Stomach (tissue), 9 donors: Measurements from ENCODE around the gene ADGRF3. TPM values are rescaled to one million over a fixed set of nuclear protein-coding genes. Genes with fewer than 3 reads are reported as not detected.
A peak's percentile ranks its signal among the peaks of the same experiment; 100 is the strongest.

Experiments
- DNase-seq, 2 donors: peaks; one replicate each; pipeline versions ENCODE4 v3.0.0 to v3.0.0-alpha.2; 2013 to 2019
- H3K27ac ChIP-seq, 5 donors: fragments of 200-600 bp in 4 of 5; sonication (generic) in 4 of 5; one replicate each; pipeline ENCODE4 v1.5.1; 2013 to 2019; ENCODE audit warnings: mild to moderate bottlenecking in 1 of 5, moderate library complexity in 1 of 5
- H3K27me3 ChIP-seq, 3 donors: fragments of 200-600 bp; sonication (generic); one replicate each; pipeline ENCODE4 v1.5.1; 2017 to 2019; ENCODE audit warnings: mixed run types in 1 of 3
- H3K36me3 ChIP-seq, 4 donors: fragments of 200-600 bp; sonication (generic); 1 replicate in 3 of 4; 2 replicates in 1 of 4; pipeline ENCODE4 v1.5.1; 2016 to 2019
- H3K4me1 ChIP-seq, 4 donors: fragments of 200-600 bp; sonication (generic); one replicate each; pipeline ENCODE4 v1.5.1; 2016 to 2019
- H3K4me3 ChIP-seq, 4 donors: fragments of 200-600 bp; sonication (generic) in 3 of 4; one replicate each; pipeline ENCODE4 v1.5.1; 2016 to 2019; ENCODE audit warnings: mild to moderate bottlenecking in 1 of 4
- H3K9me3 ChIP-seq, 4 donors: fragments of 200-600 bp; sonication (generic); one replicate each; pipeline ENCODE4 v1.5.1; 2016 to 2019
- CTCF ChIP-seq, 7 experiments: fragments of 450-650 bp in 4 of 7; fragments of 200-600 bp in 3 of 7; sonication (generic) in 3 of 7; IDR thresholded peaks; one replicate each; pipeline ENCODE4 v1.5.1; 2016 to 2019; ENCODE audit warnings: antibody characterized with exemption in 7 of 7, control low read depth in 2 of 7, mild to moderate bottlenecking in 1 of 7
- EP300 ChIP-seq: sonication (generic); formaldehyde crosslinking; IDR thresholded peaks from one replicate; pipeline ENCODE4 v1.6.1; 2017; ENCODE audit warnings: antibody characterized with exemption
- POLR2A ChIP-seq, 4 donors: fragments of 450-650 bp; IDR thresholded peaks; one replicate each; pipeline ENCODE4 v1.6.1; 2016; ENCODE audit warnings: antibody characterized with exemption in 4 of 4, control low read depth in 2 of 4, mild to moderate bottlenecking in 1 of 4, moderate library complexity in 1 of 4
- POLR2AphosphoS5 ChIP-seq, 3 donors: sonication (generic); formaldehyde crosslinking; IDR thresholded peaks; one replicate each; pipeline ENCODE4 v1.6.1; 2016; ENCODE audit warnings: antibody characterized with exemption in 3 of 3
- WGBS, 5 donors: extraction: QIAGEN DNeasy Blood & Tissue Kit in 3 of 5; methylation state at CpG; one replicate each; pipeline versions ENCODE4 v1.1.5 to v1.1.7; 2013 to 2018; 5-methylcytosine and 5-hydroxymethylcytosine counted together
- intact Hi-C: fragments of 100-400 bp; cut with DNase I; formaldehyde crosslinking; loops from one replicate; pipeline ENCODE4 v1.15.1; 2023; ENCODE audit warnings: low total_unique reads
- polyA plus RNA-seq, 3 donors: library from polyadenylated mRNA; stranded (reverse); fragments of 200-250 nt; gene quantifications; one replicate each; pipeline ENCODE4 v1.2.3, GENCODE V29; 2013
- total RNA-seq, 5 donors: library from RNA; depleted of rRNA; stranded (reverse); fragments of >200 nt; gene quantifications; one replicate each; pipeline versions ENCODE4 v1.1.0 to v1.2.3, GENCODE V29; 2014 to 2016
- donor health status: healthy with polysubstance abuse.
- donor health status: Bipolar disorder and iron deficiency.
- donor health status: healthy.

ADGRF3 gene
- total and polyA plus RNA-seq, 8 donors, result 0.05 to 0.31 (median 0.21) TPM; not detected in 4

- peaks cover 64 to 100% (median 97%) of the 10 kb centered on the region in 4 donors for H3K36me3 ChIP-seq
- peak in 1 of 2 donors; percentile 15 for DNase-seq
- intact Hi-C loops, result no loop called here
These were observed 65.4 kb downstream of the ADGRF3 start for GRCh38 chr2:26281226-26281625.

GRCh38 chr2:26279886-26280285 lies 66.7 kb downstream of the ADGRF3 start:
- DNase-seq, result no peak
- TF ChIP-seq CTCF (IDR thresholded peaks at IDR 0.05) (no peak), EP300 (no peak)
- no peak overlapping the region for H3K27ac ChIP-seq
- peaks cover 60 to 97% (median 88%) of the 10 kb centered on the region in 4 donors for H3K36me3 ChIP-seq
- no peaks in the 10 kb centered on the region for H3K9me3 ChIP-seq
- WGBS, 5 donors, result 89 to 97% (median 95%) methylated on average over 3 of the region's 3 CpGs
- no peak overlapping the region for H3K4me3 ChIP-seq
- H3K4me1 ChIP-seq, result peaks cover 1 to 11% (median 4%) of the 10 kb centered on the region in 4 donors
- intact Hi-C loops, result no loop called here
- no peaks in the 10 kb centered on the region for H3K27me3 ChIP-seq

More at GRCh38 chr2:26281226-26281625, 65.4 kb downstream of the ADGRF3 start:
- no peak for TF ChIP-seq EP300
- TF ChIP-seq POLR2AphosphoS5 (IDR thresholded peaks at IDR 0.05), result no peak
- no peak for TF ChIP-seq POLR2A (IDR thresholded peaks at IDR 0.05)
- no peak for TF ChIP-seq CTCF (IDR thresholded peaks at IDR 0.05)
- Histone ChIP-seq H3K4me3 (no peak overlapping the region), H3K27ac (no peak overlapping the region), H3K9me3 (no peaks in the 10 kb centered on the region), H3K4me1 (peaks cover 0 to 7% (median 0%) of the 10 kb centered on the region in 4 donors), H3K27me3 (no peaks in the 10 kb centered on the region)
- 41 to 60% (median 48%) methylated on average over 2 of the region's 2 CpGs for WGBS, 5 donors

- Histone ChIP-seq H3K4me3 (no peak overlapping the region), H3K27ac (no peak overlapping the region), H3K4me1 (peaks cover 15 to 34% (median 24%) of the 10 kb centered on the region in 4 donors), H3K9me3 (no peaks in the 10 kb centered on the region), H3K27me3 (no peaks in the 10 kb centered on the region), H3K36me3 (peaks cover 39 to 69% (median 59%) of the 10 kb centered on the region in 4 donors)
- TF ChIP-seq POLR2A (IDR thresholded peaks at IDR 0.05) (no peak), POLR2AphosphoS5 (IDR thresholded peaks at IDR 0.05) (no peak), CTCF (IDR thresholded peaks at IDR 0.05) (no peak), EP300 (no peak)
- DNase-seq, result no peak
- 83 to 90% (median 89%) methylated on average over 4 of the region's 4 CpGs for WGBS, 5 donors
- intact Hi-C loops, result no loop called here
These were observed 69.9 kb downstream of the ADGRF3 start for GRCh38 chr2:26276484-26277227.

- Histone ChIP-seq H3K4me1 (peaks cover 15 to 34% (median 24%) of the 10 kb centered on the region in 4 donors), H3K27me3 (no peaks in the 10 kb centered on the region), H3K4me3 (no peak overlapping the region), H3K27ac (peak overlapping the region; percentile 58 to 87 (median 76)), H3K9me3 (no peaks in the 10 kb centered on the region), H3K36me3 (peaks cover 18 to 44% (median 37%) of the 10 kb centered on the region in 4 donors)
- peak; percentile 75 to 85 for DNase-seq
- intact Hi-C loops, result no loop called here
- TF ChIP-seq POLR2AphosphoS5 (IDR thresholded peaks at IDR 0.05) (peak; percentile 86 to 95 (median 91)), EP300 (no peak), CTCF (IDR thresholded peaks at IDR 0.05) (peak in 1 of 7 experiments; percentile 7), POLR2A (IDR thresholded peaks at IDR 0.05) (no peak)
- WGBS, 5 donors, result 16 to 23% (median 16%) methylated on average over 5 of the region's 5 CpGs
These were observed 72.5 kb downstream of the ADGRF3 start for GRCh38 chr2:26274058-26274613.
